ENCODE results near the gene SLC9A5. TPM values are rescaled to one million over a fixed set of nuclear protein-coding genes. Genes with fewer than 3 reads are reported as not detected.
A peak's percentile ranks its signal among the peaks of the same experiment; 100 is the strongest.

SLC9A5 gene
- total and polyA plus RNA-seq, 10 donors, result 6.0 to 34.1 (median 18.2) TPM

- peak overlapping the region in 7 of 8 donors; percentile 3 to 65 (median 56) for H3K27ac ChIP-seq
- intact Hi-C loops (cut with DNase I; ENCODE audit: low total_unique reads), result no loop called here
- peaks cover 0 to 15% (median 9%) of the 10 kb centered on the region in 6 donors for H3K4me1 ChIP-seq
- WGBS, 5 donors, result 37 to 68% (median 63%) methylated on average over 5 of the region's 5 CpGs
- no peak for DNase-seq
- H3K36me3 ChIP-seq, result no peaks in the 10 kb centered on the region
- TF ChIP-seq POLR2A (IDR thresholded peaks at IDR 0.05) (no peak), POLR2AphosphoS5 (IDR thresholded peaks at IDR 0.05) (no peak), CTCF (IDR thresholded peaks at IDR 0.05 in 8 of 11, conservative IDR thresholded peaks at IDR 0.05 in 3 of 11) (no peak)
- H3K9me3 ChIP-seq, result no peaks in the 10 kb centered on the region
- no peaks in the 10 kb centered on the region for H3K27me3 ChIP-seq (replicated peaks in 1 of 7)
- H3K4me3 ChIP-seq, result no peak overlapping the region
These were observed 63.1 kb downstream of the SLC9A5 start for GRCh38 chr16:67311607-67312488.

- peak overlapping the region in 6 of 8 donors; percentile 38 to 65 (median 57) for H3K27ac ChIP-seq
- no peak overlapping the region for H3K4me3 ChIP-seq
- TF ChIP-seq POLR2AphosphoS5 (IDR thresholded peaks at IDR 0.05), result no peak
- no peak for TF ChIP-seq CTCF (IDR thresholded peaks at IDR 0.05 in 8 of 11, conservative IDR thresholded peaks at IDR 0.05 in 3 of 11)
- no peak for TF ChIP-seq POLR2A (IDR thresholded peaks at IDR 0.05)
- H3K36me3 ChIP-seq, result no peaks in the 10 kb centered on the region
- no peak for DNase-seq
- peaks cover 0 to 15% (median 9%) of the 10 kb centered on the region in 6 donors for H3K4me1 ChIP-seq
- H3K27me3 ChIP-seq (replicated peaks in 1 of 7), result no peaks in the 10 kb centered on the region
- H3K9me3 ChIP-seq, result no peaks in the 10 kb centered on the region
- intact Hi-C loops (cut with DNase I; ENCODE audit: low total_unique reads), result no loop called here
These were observed 63.9 kb downstream of the SLC9A5 start for GRCh38 chr16:67312719-67313118.

GRCh38 chr16:67317853-67318252 is 69.1 kb downstream of the SLC9A5 start:
- Histone ChIP-seq H3K36me3 (no peaks in the 10 kb centered on the region), H3K4me3 (no peak overlapping the region), H3K27ac (no peak overlapping the region), H3K27me3 (replicated peaks in 1 of 7) (no peaks in the 10 kb centered on the region), H3K9me3 (no peaks in the 10 kb centered on the region), H3K4me1 (peaks cover 0 to 2% (median 0%) of the 10 kb centered on the region in 6 donors)
- no peak for TF ChIP-seq POLR2AphosphoS5 (IDR thresholded peaks at IDR 0.05)
- no peak for TF ChIP-seq CTCF (IDR thresholded peaks at IDR 0.05 in 8 of 11, conservative IDR thresholded peaks at IDR 0.05 in 3 of 11)
- TF ChIP-seq POLR2A (IDR thresholded peaks at IDR 0.05), result no peak
- no peak for DNase-seq
- intact Hi-C loops (cut with DNase I; ENCODE audit: low total_unique reads), result no loop called here

Small RNAs within 50 kb of the gene (microRNA-seq; reads per million reads assigned to microRNA genes)
- 264 to 561 (median 275) reads per million in 3 donors for gene MIR328

Small RNAs within 50 kb of the gene (small RNA-seq; reads per million reads assigned to genes)
- gene MIR328, result 3.7 to 5.1 (median 4.3) reads per million in 4 donors

Other genes with a start within 250 kb of the SLC9A5 start
- gene CBFB, start 219.8 kb upstream of the SLC9A5 start, total RNA-seq, result 10 to 100 TPM; 55.8 to 80.4 (median 58.6) TPM
- 10 to 100 TPM; 22.7 to 35.1 (median 29.1) TPM for gene CBFB, start 219.8 kb upstream of the SLC9A5 start, polyA plus RNA-seq
- gene PHAF1, start 139.0 kb upstream of the SLC9A5 start, total RNA-seq, result 10 to 100 TPM; 15.3 to 44.0 (median 19.8) TPM
- gene PHAF1, start 139.0 kb upstream of the SLC9A5 start, polyA plus RNA-seq, result 10 to 100 TPM in 1 of 3 donors, 1 to 10 TPM in 2; 5.5 to 10.3 (median 9.9) TPM
- 10 to 100 TPM in 4 of 7 donors, 1 to 10 TPM in 3; 6.1 to 15.3 (median 10.1) TPM for gene B3GNT9, start 98.0 kb upstream of the SLC9A5 start, total RNA-seq
- 1 to 10 TPM; 2.0 to 6.6 (median 3.0) TPM for gene B3GNT9, start 98.0 kb upstream of the SLC9A5 start, polyA plus RNA-seq
- gene TRADD, start 89.1 kb upstream of the SLC9A5 start, total RNA-seq, result 10 to 100 TPM; 29.2 to 39.3 (median 31.1) TPM
- gene TRADD, start 89.1 kb upstream of the SLC9A5 start, polyA plus RNA-seq, result 10 to 100 TPM; 27.5 to 42.2 (median 35.3) TPM
- 10 to 100 TPM in 6 of 7 donors, 1 to 10 TPM in 1; 8.4 to 29.9 (median 13.2) TPM for gene FBXL8, start 89.0 kb upstream of the SLC9A5 start, total RNA-seq
- 10 to 100 TPM in 1 of 3 donors, 1 to 10 TPM in 2; 6.0 to 11.2 (median 6.0) TPM for gene FBXL8, start 89.0 kb upstream of the SLC9A5 start, polyA plus RNA-seq
- 10 to 100 TPM; 11.5 to 43.7 (median 23.3) TPM for gene HSF4, start 84.2 kb upstream of the SLC9A5 start, total RNA-seq
- gene HSF4, start 84.2 kb upstream of the SLC9A5 start, polyA plus RNA-seq, result 10 to 100 TPM; 16.1 to 24.0 (median 16.7) TPM
- 10 to 100 TPM in 6 of 7 donors, 1 to 10 TPM in 1; 8.2 to 14.2 (median 13.6) TPM for gene NOL3, start 78.4 kb upstream of the SLC9A5 start, total RNA-seq
- gene NOL3, start 78.4 kb upstream of the SLC9A5 start, polyA plus RNA-seq, result 10 to 100 TPM in 2 of 3 donors, 1 to 10 TPM in 1; 8.7 to 12.0 (median 10.8) TPM
- gene MATCAP1, start 65.0 kb upstream of the SLC9A5 start, total RNA-seq, result 10 to 100 TPM; 11.9 to 59.4 (median 21.0) TPM
- gene MATCAP1, start 65.0 kb upstream of the SLC9A5 start, polyA plus RNA-seq, result 10 to 100 TPM in 2 of 3 donors, 1 to 10 TPM in 1; 8.9 to 37.1 (median 16.3) TPM
- 10 to 100 TPM; 29.2 to 81.7 (median 48.3) TPM for gene EXOC3L1, start 58.8 kb upstream of the SLC9A5 start, total RNA-seq
- gene EXOC3L1, start 58.8 kb upstream of the SLC9A5 start, polyA plus RNA-seq, result 100 to 1,000 TPM in 1 of 3 donors, 10 to 100 TPM in 2; 28.5 to 113 (median 54.2) TPM
- gene E2F4, start 56.8 kb upstream of the SLC9A5 start, total RNA-seq, result 100 to 1,000 TPM in 3 of 7 donors, 10 to 100 TPM in 4; 68.0 to 134 (median 80.1) TPM
- gene E2F4, start 56.8 kb upstream of the SLC9A5 start, polyA plus RNA-seq, result 10 to 100 TPM; 40.8 to 68.3 (median 47.8) TPM
- 1 to 10 TPM; 2.8 to 4.7 (median 4.0) TPM for gene ELMO3, start 49.8 kb upstream of the SLC9A5 start, total RNA-seq
- 1 to 10 TPM; 4.2 to 8.7 (median 7.0) TPM for gene ELMO3, start 49.8 kb upstream of the SLC9A5 start, polyA plus RNA-seq
- gene TMEM208, start 21.8 kb upstream of the SLC9A5 start, total RNA-seq, result 10 to 100 TPM; 28.1 to 39.0 (median 29.3) TPM
- 10 to 100 TPM; 54.5 to 68.7 (median 65.9) TPM for gene TMEM208, start 21.8 kb upstream of the SLC9A5 start, polyA plus RNA-seq
- gene FHOD1, start 1.5 kb upstream of the SLC9A5 start, total RNA-seq, result 100 to 1,000 TPM in 6 of 7 donors, 10 to 100 TPM in 1; 97.3 to 304 (median 145) TPM
- 100 to 1,000 TPM in 2 of 3 donors, 10 to 100 TPM in 1; 45.6 to 193 (median 149) TPM for gene FHOD1, start 1.5 kb upstream of the SLC9A5 start, polyA plus RNA-seq
- gene PLEKHG4, start 30.6 kb downstream of the SLC9A5 start, total RNA-seq, result 10 to 100 TPM in 6 of 7 donors, 1 to 10 TPM in 1; 9.6 to 27.9 (median 15.2) TPM
- gene PLEKHG4, start 30.6 kb downstream of the SLC9A5 start, polyA plus RNA-seq, result 10 to 100 TPM in 2 of 3 donors, 1 to 10 TPM in 1; 5.1 to 12.7 (median 11.3) TPM
- gene KCTD19, start 77.8 kb downstream of the SLC9A5 start, total RNA-seq, result under 1 TPM in 5 of 7 donors, not detected in 2; 0.17 to 0.73 (median 0.47) TPM
- gene KCTD19, start 77.8 kb downstream of the SLC9A5 start, polyA plus RNA-seq, result under 1 TPM; 0.16 to 0.36 (median 0.22) TPM
- under 1 TPM in 4 of 7 donors, not detected in 3; 0.46 to 0.98 (median 0.75) TPM for gene LRRC36, start 77.8 kb downstream of the SLC9A5 start, total RNA-seq
- 1 to 10 TPM in 1 of 3 donors, under 1 TPM in 2; 0.48 to 2.3 (median 0.56) TPM for gene LRRC36, start 77.8 kb downstream of the SLC9A5 start, polyA plus RNA-seq
- gene TPPP3, start 144.5 kb downstream of the SLC9A5 start, total RNA-seq, result 10 to 100 TPM in 3 of 7 donors, 1 to 10 TPM in 4; 2.5 to 13.9 (median 9.9) TPM
- 10 to 100 TPM in 1 of 3 donors, 1 to 10 TPM in 2; 5.6 to 11.4 (median 7.2) TPM for gene TPPP3, start 144.5 kb downstream of the SLC9A5 start, polyA plus RNA-seq
- 10 to 100 TPM in 6 of 7 donors, 1 to 10 TPM in 1; 9.5 to 31.2 (median 20.6) TPM for gene ZDHHC1, start 167.5 kb downstream of the SLC9A5 start, total RNA-seq
- gene ZDHHC1, start 167.5 kb downstream of the SLC9A5 start, polyA plus RNA-seq, result 1 to 10 TPM; 2.1 to 6.0 (median 2.3) TPM
- gene HSD11B2, start 182.1 kb downstream of the SLC9A5 start, total RNA-seq, result 10 to 100 TPM in 1 of 7 donors, 1 to 10 TPM in 5, under 1 TPM in 1; 0.85 to 18.3 (median 4.7) TPM
- gene HSD11B2, start 182.1 kb downstream of the SLC9A5 start, polyA plus RNA-seq, result 1 to 10 TPM; 1.7 to 4.1 (median 2.8) TPM
- gene ATP6V0D1, start 232.2 kb downstream of the SLC9A5 start, total RNA-seq, result 100 to 1,000 TPM in 5 of 7 donors, 10 to 100 TPM in 2; 97.5 to 133 (median 114) TPM
- 10 to 100 TPM; 37.3 to 68.6 (median 40.1) TPM for gene ATP6V0D1, start 232.2 kb downstream of the SLC9A5 start, polyA plus RNA-seq
- gene AGRP, start 234.6 kb downstream of the SLC9A5 start, total RNA-seq, result under 1 TPM in 1 of 7 donors, not detected in 6; 0.91 TPM
- gene AGRP, start 234.6 kb downstream of the SLC9A5 start, polyA plus RNA-seq, result under 1 TPM; 0.15 to 0.30 (median 0.22) TPM